K562 (cell line): ENCODE results near the gene LIX1L. TPM values are rescaled to one million over a fixed set of nuclear protein-coding genes. Genes with fewer than 3 reads are reported as not detected.

ENCODE experiments used
- CTCF ChIP-seq, 3 experiments: IDR thresholded peaks in 2 of 3; conservative IDR thresholded peaks in 1 of 3; 2 replicates each; pipeline ENCODE4 v1.5.1; 2011 to 2012; ENCODE audit warnings: low read length in 3 of 3, mild to moderate bottlenecking in 3 of 3, control low read depth in 2 of 3, improper control_type of control experiment in 1 of 3, inconsistent platforms in 1 of 3, low read depth in 1 of 3, mixed read lengths in 1 of 3, moderate library complexity in 1 of 3; ENCODE audit not compliant: insufficient read depth in 2 of 3
- polyA plus RNA-seq, 8 experiments: library from polyadenylated mRNA; depleted of rRNA in 4 of 8; stranded (reverse) in 5 of 8; unstranded in 3 of 8; fragments of >200 nt; fragmentation: Nextera tagmentation in 2 of 8; fragmentation: Illumina TruSeq in 1 of 8; extraction: Ambion mirVana in 2 of 8; extraction: Trizol in 1 of 8; gene quantifications; 2 replicates each; pipeline versions ENCODE4 v1.2.1 to v1.2.3, GENCODE V29; 2011 to 2014; ENCODE audit warnings: inconsistent platforms in 1 of 8, missing spikeins in 1 of 8
- total RNA-seq, 7 experiments: library from RNA; depleted of rRNA in 6 of 7; stranded (reverse); fragments of >200 nt in 6 of 7; fragmentation: Illumina TruSeq in 2 of 7; extraction: Trizol in 2 of 7; gene quantifications; 2 replicates each; pipeline versions ENCODE4 v1.2.1 to v1.2.3, GENCODE V29; 2011 to 2021; ENCODE audit warnings: low replicate concordance in 1 of 7
- TF ChIP-seq, protein P1 (sequence below): fragments of 450-650 bp; IDR thresholded peaks from 2 replicates; pipeline ENCODE4 v1.6.1; 2016; ENCODE audit warnings: low read depth

Gene LIX1L
- total and polyA plus RNA-seq, 9 of the 15 experiments (the other 6 are each of a cell fraction or from before 2014, with no cell fraction given), result 4.6 to 26.5 (median 12.5) TPM

DNA sequence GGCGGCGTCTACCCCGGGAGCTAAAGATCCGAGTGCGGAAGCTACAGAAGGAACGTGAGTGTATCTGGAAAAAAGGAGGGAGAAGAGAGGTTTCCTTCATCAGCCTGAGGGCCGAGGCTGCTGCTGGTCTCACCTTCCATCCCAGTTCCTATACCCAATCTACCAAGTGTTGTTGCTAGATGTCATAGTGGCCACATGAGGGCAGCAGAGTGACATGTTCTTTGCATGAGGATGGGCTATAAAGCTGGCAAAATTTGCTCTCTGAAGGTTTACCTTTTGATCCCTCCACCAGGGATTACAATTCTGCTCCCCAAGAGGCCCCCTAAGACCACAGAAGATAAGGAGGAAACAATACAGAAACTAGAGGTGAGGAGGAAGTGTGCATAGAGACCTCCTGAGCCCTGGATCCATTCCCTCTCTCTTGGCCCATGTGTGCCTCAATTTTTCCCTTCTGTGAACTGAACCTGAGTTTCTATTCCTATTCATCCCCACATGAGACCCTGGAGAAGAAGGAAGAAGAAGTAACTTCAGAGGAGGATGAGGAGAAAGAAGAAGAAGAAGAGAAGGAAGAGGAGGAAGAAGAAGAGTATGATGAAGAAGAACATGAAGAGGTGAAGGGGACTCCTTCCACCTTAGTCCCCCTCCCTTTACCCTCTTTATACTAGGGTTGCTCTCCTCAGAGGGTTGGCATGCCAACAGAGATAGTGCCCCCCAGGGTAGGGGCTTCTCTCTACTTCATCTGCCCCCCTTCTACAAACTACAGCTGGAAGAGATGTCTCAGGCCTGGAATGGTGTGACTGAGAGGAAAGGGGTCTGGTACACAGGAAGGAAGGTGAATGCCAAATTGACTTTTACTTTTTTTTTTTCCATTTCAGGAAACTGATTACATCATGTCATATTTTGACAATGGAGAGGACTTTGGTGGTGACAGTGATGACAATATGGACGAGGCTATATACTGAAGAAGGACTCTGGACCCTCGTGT, 20.0 kb upstream of the LIX1L start (continued):
- TF ChIP-seq CTCF (IDR thresholded peaks at IDR 0.05 in 2 of 3, conservative IDR thresholded peaks at IDR 0.05 in 1 of 3; ENCODE audit: insufficient read depth in 2 of 3, low read depth in 1 of 3, low read length in 3 of 3), result peak; percentile 90 to 93 (median 91)
- TF ChIP-seq, protein P1, sequence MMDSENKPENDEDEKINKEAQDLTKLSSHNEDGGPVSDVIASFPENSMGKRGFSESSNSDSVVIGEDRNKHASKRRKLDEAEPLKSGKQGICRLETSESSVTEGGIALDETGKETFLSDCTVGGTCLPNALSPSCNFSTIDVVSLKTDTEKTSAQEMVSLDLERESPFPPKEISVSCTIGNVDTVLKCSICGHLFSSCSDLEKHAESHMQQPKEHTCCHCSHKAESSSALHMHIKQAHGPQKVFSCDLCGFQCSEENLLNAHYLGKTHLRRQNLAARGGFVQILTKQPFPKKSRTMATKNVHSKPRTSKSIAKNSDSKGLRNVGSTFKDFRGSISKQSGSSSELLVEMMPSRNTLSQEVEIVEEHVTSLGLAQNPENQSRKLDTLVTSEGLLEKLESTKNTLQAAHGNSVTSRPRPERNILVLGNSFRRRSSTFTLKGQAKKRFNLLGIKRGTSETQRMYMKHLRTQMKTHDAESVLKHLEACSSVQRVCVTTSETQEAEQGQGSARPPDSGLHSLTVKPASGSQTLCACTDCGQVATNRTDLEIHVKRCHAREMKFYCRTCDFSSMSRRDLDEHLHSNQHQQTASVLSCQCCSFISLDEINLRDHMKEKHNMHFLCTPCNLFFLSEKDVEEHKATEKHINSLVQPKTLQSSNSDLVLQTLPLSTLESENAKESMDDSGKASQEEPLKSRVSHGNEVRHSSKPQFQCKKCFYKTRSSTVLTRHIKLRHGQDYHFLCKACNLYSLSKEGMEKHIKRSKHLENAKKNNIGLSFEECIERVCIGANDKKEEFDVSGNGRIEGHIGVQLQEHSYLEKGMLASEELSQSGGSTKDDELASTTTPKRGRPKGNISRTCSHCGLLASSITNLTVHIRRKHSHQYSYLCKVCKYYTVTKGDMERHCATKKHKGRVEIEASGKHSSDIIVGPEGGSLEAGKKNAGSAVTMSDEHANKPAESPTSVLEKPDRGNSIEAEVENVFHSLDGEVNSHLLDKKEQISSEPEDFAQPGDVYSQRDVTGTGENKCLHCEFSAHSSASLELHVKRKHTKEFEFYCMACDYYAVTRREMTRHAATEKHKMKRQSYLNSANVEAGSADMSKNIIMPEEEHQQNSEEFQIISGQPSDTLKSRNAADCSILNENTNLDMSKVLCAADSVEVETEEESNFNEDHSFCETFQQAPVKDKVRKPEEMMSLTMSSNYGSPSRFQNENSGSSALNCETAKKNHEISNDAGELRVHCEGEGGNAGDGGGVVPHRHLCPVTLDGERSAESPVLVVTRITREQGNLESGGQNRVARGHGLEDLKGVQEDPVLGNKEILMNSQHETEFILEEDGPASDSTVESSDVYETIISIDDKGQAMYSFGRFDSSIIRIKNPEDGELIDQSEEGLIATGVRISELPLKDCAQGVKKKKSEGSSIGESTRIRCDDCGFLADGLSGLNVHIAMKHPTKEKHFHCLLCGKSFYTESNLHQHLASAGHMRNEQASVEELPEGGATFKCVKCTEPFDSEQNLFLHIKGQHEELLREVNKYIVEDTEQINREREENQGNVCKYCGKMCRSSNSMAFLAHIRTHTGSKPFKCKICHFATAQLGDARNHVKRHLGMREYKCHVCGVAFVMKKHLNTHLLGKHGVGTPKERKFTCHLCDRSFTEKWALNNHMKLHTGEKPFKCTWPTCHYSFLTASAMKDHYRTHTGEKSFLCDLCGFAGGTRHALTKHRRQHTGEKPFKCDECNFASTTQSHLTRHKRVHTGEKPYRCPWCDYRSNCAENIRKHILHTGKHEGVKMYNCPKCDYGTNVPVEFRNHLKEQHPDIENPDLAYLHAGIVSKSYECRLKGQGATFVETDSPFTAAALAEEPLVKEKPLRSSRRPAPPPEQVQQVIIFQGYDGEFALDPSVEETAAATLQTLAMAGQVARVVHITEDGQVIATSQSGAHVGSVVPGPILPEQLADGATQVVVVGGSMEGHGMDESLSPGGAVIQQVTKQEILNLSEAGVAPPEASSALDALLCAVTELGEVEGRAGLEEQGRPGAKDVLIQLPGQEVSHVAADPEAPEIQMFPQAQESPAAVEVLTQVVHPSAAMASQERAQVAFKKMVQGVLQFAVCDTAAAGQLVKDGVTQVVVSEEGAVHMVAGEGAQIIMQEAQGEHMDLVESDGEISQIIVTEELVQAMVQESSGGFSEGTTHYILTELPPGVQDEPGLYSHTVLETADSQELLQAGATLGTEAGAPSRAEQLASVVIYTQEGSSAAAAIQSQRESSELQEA, result peak; percentile 21; the same call in 1 of the 2 replicates
